GM21528 (cell line): ENCODE results near the gene CACNA1H.

Source experiments
- ATAC-seq: cut with Tn5 transposase; IDR thresholded peaks from one replicate; pipeline ENCODE4 v1.9.1; 2021; ENCODE audit warnings: mild to moderate bottlenecking, moderate library complexity; ENCODE audit not compliant: unreplicated experiment, low FRiP score

CACNA1H gene

DNA sequence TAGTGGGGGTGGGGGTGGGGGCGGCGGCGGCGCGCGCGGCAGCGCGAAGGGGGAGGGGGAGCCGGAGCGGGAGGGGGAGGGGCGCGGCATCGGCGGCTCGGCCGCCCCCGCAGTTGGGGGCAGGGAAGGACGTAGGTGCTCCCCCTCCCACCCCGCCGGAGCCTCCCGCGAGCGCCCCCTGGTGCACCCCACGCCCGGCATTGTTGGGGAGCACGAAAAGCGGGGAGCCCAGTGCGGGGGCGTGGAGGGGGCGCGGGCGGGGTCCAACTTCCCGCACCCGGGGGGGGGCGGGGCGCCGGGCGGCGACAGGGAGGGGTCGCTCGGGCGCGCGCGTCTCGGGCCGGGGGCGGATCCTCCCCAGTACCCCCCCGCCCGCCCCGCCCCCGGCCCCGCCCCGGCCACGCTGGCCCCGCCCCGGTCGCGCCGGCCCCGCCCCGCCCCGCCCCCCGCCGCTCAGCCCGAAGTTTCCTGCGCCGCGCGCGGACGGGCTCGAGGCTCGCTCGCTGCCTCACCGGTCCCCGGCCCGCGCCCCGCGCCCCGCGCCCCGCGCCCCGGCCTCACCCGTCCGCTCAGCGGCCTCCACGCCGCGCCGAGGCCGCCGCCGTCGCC is at the start of gene CACNA1H:
Gene CACNA1H, plus strand, starts transcription at position 456 of the 609 bp plus-strand sequence. CDS start 632 bp downstream, outside the sequence.
- no peak for ATAC-seq

DNA sequence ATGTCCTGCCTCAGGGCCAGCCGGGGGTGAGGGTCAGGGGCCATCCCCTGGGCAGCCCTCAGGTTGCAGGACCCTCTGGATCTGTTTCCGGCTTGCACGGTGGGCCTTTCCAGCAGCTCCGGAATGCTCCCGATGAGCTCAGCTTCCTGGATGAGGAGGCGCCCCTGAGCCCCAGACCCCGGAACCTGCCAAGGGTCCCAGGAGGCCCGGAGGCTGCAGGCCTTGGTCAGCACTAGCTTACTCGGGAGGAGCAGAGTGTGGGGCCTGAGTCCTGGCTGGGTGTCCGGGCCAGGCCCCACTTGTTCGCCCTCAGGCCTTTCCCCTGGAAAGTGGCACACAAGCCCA is 49.3 kb upstream of the CACNA1H start:
- ATAC-seq = no peak

DNA sequence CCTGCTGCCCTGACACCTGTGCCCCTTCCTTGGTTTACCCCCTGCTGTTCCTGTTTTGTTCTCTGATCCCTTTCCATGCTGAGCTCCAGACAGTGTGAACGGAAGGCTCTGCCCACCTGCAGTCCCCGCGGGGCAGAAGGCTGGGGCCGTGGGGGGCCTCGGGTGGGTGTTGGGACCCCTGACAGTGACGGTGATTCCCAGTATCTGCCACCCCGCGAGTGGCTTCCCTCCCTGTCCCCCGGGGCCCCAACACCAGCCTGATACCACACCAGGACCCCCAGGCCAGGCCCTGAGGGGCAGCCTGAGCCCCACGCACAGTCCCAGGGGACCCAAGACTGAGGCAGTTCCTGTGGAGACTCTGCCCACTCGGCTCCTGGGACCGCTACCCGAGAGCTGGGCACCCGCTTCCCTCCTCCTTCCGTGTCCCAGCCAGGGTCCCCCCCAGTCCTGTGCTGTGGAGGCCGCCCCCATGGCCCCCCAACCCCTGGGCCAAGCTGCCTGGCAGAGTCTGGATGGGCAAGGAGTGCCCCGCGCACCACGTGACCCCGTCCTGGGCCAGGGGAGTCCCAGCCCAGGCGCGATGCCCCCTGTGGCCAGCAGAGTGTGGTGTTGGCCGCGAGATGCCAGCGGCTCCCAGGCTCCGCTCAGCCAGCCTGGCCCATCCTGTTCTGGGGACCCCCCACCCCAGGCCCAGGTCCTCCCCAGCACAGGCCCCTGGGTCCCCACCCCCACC is 46.9 kb upstream of the CACNA1H start:
- ATAC-seq = no peak

DNA sequence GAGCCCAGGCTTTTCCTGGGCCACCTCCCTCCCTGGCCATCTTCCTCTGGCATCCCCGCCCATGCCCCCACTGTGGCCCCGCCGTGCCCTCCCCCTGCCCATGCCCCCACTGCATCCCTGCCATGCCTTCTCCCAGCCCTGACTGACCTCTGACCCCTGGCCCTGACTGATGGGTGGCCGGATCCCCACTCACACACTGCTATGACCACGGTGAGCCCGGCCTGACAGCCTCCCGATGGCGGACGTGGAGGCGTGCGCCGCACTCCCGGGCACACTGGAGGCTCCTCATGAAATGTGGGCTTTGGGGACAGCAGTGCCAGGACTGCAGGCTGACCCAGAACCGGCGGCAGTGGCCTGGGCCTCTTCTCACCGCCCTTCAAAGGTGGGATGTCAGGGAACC is 46.2 kb upstream of the CACNA1H start:
- ATAC-seq = no peak

DNA sequence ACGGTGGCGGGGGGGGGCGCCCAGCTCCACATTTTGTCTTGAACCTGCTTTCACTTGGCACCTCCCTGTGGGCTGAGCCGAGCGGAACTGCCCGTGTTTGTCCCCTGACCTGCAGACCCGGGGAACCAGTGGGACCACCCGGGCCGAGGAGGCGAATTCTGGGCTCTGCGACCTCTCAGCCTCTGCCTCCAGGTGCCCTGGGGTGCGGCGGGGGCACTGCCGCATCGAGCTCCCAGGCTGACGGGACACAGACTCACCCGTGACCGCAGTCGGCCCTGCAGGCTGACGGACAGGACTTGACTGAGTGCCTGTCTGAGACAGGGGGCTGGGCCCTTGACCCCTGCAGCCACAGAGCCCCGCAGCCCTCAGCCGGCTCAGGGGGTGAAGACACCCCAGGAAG is 45.8 kb upstream of the CACNA1H start:
- ATAC-seq = no peak

DNA sequence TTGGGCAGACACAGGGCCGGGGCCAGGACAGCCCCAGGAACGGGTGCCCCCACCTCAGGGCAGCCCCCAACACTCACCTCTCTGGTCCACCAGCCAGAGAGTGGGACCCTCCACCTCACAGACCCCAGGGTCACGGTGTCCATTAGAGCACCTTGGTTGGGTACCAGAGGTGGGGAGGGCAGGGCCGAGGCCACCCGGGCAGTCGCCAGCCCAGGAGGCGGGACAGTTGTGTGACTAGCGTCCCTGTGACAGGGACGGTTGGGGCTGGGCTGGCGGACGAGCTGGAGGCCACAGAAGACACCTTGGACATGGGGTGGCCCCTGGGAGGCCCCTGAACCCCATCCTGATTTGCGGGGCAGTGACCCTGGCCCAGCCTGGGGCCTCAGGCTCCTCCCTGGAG is 45.2 kb upstream of the CACNA1H start:
- no peak for ATAC-seq

DNA sequence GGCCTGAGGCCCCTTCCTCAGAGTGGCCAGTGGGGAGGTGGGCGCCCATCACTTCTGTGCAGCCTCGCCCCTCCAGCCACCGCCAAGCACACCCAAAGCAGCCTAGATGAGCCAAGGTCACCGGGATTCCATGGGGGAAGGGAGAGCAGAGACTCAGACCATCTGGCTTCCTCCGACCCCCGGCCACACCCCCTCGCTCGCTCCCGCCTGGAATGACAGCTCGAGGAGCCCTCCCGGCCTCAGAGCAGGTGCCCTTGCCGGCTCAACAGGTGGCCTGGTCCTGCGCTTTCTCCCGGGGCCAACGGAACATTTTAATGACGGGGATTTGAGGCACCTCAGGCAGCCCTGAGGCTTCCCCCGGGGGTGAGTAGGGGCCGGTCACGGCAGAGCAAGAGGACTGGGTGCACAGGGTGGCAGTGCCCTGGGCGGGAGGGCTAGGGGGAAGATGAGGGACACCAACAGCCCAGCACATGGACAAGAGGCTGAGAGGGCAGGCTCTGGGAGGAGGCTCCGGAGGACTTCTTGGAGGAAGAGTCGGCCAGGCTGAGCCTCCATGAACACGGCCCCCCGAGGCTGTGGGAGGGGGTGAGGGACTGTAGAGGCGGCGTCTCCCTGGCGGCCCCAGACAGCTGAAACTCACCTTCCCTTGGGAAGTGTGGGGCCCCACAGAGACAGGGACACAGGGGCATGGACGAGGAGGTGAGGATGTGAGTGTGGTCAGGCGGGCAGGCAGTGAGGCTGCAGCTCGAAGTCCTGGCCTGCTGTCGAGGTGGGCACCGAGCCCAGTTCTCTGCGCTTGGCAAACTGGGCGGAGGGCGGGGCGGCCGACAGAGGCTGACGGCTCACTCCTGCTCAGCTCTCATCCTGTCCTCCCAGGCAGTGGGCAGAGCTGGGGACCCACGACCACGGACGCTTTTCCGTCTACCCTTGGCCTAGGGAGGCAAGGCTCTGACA is 44.3 kb upstream of the CACNA1H start:
- ATAC-seq = no peak

DNA sequence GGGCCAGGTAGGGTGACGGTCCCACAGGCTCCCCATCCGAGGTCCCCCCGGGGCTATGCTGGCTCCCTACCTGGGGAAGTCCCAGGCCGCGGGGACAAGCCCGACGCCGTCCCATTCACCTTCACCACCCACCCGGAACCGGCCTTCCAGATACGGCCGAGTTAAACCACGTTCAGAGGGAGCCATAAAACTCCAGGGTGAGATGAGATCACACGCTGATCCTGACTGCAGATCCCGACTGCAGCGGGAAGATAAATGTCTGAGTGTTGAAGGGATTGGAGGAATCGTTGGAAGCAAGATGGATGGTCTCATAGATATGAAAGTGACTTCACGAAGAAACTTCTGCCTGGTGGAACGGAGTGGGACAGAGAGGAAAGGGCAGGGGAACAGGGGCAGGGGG is 43.3 kb upstream of the CACNA1H start:
- ATAC-seq = no peak

DNA sequence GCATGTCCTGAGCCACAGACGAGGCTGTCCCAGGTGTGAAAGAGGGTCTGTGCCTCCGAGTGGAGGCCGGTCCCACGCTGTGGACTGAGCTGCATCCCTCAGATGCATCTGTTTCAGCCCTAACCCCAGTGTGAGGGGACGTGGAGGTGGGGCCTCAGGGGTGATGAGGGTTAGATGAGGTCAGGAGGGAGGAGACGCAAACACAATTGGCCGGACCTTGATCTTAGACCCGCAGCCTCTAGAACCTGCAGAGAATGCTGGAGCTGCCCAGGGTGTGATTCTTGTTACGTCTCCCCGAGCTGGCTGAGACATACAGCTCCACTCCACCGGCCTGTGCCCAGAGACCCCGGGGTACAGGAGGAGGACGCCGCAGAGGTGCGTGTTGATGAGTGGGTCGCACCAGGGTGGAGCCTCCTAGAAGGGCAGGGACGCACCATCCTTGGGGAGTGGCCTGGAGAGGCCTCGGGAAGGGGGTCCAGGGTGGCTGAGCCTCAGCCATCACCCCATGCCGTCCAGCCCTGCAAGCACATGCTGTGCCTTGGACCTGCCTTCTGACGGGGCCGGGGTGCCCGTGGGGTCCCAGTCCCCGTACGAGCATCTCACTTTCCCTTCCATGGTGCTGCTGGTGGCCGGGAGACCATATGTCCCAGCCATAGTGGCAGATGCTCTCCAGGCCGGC is 40.3 kb upstream of the CACNA1H start:
- ATAC-seq = no peak

DNA sequence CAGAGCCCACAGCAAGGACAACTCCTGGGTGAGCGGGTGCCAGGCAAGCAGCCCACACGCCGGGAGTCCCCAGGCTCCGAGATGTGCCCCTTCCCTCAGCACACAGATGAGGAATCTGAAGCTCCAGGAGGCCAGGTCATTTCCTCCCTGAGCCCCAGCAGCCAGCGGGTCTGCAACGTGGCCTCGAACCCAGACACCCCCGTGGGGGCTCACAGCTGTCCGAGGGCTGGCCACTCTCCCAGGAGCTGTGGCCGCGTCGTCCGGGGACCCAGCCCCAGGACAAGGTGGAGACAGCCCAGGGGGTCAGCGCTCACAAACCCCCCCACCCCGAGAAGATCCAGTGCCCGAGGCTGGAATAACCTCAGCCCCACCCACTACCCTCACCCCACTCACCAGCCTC is 39.4 kb upstream of the CACNA1H start:
- ATAC-seq = no peak

DNA sequence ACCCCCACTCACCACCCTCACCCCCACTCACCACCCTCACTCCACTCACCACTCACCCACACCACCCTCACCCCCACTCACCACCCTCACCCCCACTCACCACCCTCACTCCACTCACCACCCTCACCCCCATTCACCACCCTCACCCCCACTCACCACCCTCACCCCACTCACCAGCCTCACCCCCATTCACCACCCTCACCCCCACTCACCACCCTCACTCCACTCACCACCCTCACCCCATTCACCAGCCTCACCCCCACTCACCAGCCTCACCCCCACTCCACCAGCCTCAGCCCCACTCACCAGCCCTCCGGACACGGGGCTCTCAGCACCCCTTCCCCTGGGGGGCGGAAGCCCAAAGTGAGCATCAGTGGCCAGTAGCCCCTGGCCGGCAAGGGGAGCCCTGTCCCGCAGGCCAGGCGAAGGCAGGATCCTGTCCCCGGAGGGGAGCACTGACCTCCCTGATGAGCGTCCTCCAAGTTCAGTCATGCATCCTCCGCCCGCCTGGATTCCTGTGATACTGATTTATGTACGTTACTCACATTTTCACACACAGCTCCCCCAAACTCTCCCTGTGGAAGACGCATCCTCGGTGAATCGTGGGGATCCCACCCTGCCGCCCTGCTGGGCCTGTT is 38.9 kb upstream of the CACNA1H start:
- ATAC-seq = no peak

DNA sequence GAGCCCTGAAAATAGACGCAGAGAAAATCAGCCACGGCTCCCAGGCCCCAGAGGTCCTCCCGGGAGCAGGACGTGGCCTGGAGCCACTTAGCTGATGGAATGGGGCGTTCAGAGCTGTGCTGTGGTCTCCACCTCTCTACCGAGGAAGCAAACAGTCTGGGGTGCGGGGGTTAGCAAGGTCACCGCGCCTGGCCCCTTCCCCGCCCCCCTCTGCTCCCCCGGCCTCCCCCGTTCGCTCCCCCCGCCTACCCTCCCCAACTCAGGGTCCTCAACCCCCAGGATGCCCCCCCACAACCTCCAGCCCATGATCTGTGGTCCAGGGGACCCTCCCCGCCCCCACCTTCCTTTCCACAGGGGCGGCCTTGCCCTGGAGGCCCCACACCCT is 36.2 kb upstream of the CACNA1H start:
- ATAC-seq = no peak

DNA sequence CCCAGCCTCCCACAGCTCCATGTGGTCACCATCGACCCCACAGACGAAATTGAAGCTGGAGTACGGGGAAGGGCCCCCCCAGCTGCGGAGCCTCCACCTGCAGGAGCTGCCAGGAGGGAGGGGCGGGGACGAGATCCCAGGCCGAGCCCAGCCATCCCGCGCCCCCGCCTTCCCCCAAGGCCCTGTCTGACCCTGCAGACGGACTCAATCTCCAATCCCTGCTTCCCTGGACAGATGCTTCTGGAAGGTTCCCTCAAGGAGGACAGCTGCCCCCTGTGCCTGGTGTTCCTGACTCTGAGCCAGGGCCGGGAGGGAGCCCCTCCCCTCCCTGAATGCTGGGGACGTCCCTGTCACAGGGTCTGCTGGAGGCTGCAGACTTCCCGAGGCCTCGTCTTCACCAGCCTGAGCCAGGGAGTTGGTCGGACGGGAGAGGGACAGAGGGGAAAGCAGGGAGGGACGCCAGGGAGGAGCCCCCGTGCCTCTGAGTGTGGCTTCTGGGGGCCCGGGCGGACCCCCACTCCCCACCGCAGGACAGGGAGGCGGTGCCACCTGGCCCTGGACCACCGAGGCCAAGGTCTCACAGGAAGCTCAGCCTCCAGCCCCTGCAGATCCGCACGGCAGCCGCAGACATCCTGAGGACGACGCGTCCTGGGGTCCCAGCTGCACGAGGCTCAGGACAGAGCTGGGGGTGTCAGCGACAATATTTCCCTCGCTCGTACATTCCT is 35.6 kb upstream of the CACNA1H start:
- no peak for ATAC-seq

DNA sequence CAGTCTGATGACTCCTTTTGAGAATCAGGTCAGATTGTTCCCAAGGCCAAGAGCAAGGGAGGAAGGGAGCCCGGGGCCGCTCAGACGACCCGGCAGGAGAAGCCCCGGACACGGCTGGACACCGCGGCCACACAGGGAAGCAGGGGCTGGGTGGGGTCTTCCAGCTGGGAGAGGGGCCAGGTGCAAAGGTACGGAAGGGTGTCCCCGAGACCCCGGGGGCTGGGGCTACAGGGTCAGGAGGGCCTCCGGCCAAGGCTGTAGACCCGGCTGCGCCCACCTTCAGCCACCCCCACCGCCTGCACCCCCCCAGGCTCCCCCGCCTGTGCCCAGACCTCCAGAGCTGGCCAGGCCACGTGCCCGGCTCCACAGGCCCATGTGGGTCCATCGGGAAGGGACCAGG is 35.0 kb upstream of the CACNA1H start:
- ATAC-seq = no peak

DNA sequence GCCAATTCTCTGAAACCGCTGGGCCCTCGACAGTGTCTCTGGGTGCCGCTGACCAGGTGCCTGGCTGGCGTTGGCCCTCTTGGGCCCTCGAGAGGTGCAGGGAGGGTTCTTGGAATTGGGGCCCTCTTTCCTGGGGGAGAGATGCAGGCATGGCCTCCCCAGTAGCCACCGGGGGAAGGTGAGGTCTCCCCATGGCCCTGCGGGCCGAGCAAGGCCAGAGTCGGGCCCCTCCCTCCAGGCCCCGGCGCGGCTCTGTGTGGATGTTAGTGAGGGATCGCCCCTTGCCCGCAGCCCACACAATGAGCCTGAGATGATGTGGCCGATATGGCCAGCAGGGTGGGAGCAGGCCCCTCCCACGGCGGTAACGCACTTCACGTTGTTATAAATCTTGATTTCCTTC is 33.8 kb upstream of the CACNA1H start:
- ATAC-seq = no peak

DNA sequence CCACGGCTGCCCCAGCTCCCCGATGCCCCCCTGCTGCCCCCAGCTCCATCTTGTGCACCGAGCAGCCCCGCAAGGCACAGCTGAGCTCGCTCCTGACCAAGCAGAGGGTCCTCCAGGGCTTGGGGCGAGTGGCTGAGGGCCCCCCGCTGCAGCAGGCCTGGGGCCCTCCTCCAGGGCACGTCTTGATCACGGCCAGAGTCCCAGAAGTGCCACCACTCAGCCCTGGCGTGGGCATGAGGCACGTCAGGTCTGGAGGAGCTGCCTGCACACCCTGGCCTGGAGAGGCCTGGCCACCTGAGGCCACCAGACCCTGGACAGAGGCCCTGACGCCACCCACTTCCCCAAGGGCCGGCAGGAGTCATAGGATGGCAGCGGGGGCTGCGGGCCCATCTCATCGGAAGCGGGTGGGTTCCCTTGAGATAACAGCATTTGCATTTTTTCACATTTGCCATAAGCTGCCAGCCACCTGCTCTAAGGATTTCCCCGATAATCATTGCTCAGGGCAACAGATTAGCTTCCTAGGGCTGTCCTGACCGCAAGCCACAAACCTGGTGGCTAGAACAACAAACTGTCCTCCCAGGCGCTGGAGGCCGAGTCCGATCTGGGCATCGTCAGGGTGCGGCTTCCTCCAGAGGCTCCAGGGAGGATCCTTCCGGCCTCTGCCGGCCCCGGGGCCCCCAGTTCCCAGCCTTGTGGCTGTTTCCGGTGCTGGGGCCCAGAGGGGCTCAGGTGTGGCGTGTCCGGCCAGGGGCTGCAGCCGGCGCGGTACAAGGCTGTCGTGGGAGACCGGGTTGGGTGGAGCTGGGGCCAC is 32.9 kb upstream of the CACNA1H start:
- no peak for ATAC-seq

DNA sequence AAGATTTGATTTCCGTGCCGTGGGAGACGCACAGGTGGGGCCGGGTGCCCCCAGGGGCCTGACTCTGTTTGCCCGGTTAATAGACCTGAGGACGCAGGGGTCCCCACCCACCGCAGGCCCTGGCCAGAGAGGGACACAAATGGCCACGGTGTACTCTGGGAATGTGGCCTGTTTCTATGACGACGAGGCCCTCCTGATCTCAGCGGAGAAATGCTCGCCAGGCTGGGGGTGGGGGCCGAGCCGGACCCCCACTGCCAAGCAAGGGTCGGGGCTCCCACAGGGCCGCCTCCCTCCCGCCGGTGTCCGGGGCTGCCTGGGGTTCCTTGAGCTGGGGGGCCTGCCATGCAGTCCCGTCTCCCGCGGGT is 32.3 kb upstream of the CACNA1H start:
- ATAC-seq = no peak

DNA sequence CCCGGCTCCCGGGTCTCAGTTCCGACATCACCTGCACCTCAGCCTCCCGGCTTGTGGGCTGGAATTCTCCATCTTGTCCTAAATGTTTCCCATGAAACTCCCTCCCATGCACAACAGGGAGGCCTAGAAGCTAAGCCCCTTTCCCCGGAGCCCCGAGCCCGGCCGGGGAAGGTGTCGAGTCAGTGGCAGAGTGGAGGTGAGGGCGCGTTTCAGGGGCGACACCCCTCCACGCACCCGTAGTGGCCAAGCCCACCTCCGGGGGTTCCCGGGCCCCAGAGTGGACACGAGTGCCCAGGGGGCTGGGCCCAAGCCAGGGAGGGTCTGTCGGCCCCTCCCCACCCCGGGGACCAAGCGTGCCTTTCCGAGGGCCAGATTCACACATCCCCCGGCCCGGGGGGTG is 31.9 kb upstream of the CACNA1H start:
- no peak for ATAC-seq
